Left renal cortex interstitium (tissue), 4 donors: ENCODE data around the gene F2RL1. TPM values are rescaled to one million over a fixed set of nuclear protein-coding genes. Genes with fewer than 3 reads are reported as not detected.
"Not testable (repeated sequence)": the region's sequence is repeated elsewhere in the genome, so short reads cannot be mapped to it uniquely, and the experiment has no call there.

Experiments
- DNase-seq, 4 donors: peaks; one replicate each; pipeline ENCODE4 v3.0.0-alpha.2; 2013; ENCODE audit warnings: low read depth in 4 of 4, low spot score in 2 of 4, missing footprints in 1 of 4
- polyA plus RNA-seq, 4 donors: library from polyadenylated mRNA; unstranded; fragments of 120-200 nt; gene quantifications; one replicate each; pipeline ENCODE4 v1.2.1, GENCODE V29; 2013; ENCODE audit not compliant: insufficient read length in 4 of 4

Gene F2RL1
- polyA plus RNA-seq, 4 donors: 30.3 to 38.5 (median 36.7) TPM

- no peak for DNase-seq
These were observed 27.1 kb downstream of the F2RL1 start for GRCh38 chr5:76845890-76846289.

- no peak for DNase-seq
These were observed 30.8 kb downstream of the F2RL1 start, which contains the start of gene S100Z for GRCh38 chr5:76849419-76850291. TSS of gene S100Z (plus strand) at chr5:76850014. CDS start at chr5:76875360, 25,346 bp downstream.

- no peak for DNase-seq
These were observed 31.8 kb downstream of the F2RL1 start for GRCh38 chr5:76850543-76851145.

- DNase-seq: no peak
These were observed 33.0 kb downstream of the F2RL1 start for GRCh38 chr5:76851728-76852369.

- DNase-seq: no peak
These were observed 33.9 kb downstream of the F2RL1 start for GRCh38 chr5:76852772-76853171.

GRCh38 chr5:76853741-76854140 lies 34.9 kb downstream of the F2RL1 start:
- not testable (repeated sequence) for DNase-seq

- no peak for DNase-seq
These were observed 35.8 kb downstream of the F2RL1 start for GRCh38 chr5:76854644-76855043.

GRCh38 chr5:76855501-76855900 lies 36.7 kb downstream of the F2RL1 start:
- DNase-seq: not testable (repeated sequence)

GRCh38 chr5:76855961-76856360 lies 37.1 kb downstream of the F2RL1 start:
- no peak for DNase-seq

- not testable (repeated sequence) for DNase-seq
These were observed 38.0 kb downstream of the F2RL1 start for GRCh38 chr5:76856800-76857199.

- DNase-seq: no peak
These were observed 40.9 kb downstream of the F2RL1 start for GRCh38 chr5:76859591-76860247.

GRCh38 chr5:76861612-76862011 lies 42.8 kb downstream of the F2RL1 start:
- peak in 1 of 4 donors; percentile 10 for DNase-seq

- no peak for DNase-seq
These were observed 44.2 kb downstream of the F2RL1 start for GRCh38 chr5:76863001-76863400.

- no peak for DNase-seq
These were observed 47.7 kb downstream of the F2RL1 start for GRCh38 chr5:76866503-76866902.

- no peak for DNase-seq
These were observed 48.2 kb downstream of the F2RL1 start for GRCh38 chr5:76867038-76867437.

GRCh38 chr5:76867827-76868693 lies 49.2 kb downstream of the F2RL1 start:
- peak; percentile 36 to 52 (median 42) for DNase-seq

GRCh38 chr5:76870046-76870445 lies 51.2 kb downstream of the F2RL1 start:
- DNase-seq: no peak

- DNase-seq: no peak
These were observed 55.3 kb downstream of the F2RL1 start for GRCh38 chr5:76874088-76874581.
